ENCODE results near the gene ATG7.

The ATG7 gene

DNA sequence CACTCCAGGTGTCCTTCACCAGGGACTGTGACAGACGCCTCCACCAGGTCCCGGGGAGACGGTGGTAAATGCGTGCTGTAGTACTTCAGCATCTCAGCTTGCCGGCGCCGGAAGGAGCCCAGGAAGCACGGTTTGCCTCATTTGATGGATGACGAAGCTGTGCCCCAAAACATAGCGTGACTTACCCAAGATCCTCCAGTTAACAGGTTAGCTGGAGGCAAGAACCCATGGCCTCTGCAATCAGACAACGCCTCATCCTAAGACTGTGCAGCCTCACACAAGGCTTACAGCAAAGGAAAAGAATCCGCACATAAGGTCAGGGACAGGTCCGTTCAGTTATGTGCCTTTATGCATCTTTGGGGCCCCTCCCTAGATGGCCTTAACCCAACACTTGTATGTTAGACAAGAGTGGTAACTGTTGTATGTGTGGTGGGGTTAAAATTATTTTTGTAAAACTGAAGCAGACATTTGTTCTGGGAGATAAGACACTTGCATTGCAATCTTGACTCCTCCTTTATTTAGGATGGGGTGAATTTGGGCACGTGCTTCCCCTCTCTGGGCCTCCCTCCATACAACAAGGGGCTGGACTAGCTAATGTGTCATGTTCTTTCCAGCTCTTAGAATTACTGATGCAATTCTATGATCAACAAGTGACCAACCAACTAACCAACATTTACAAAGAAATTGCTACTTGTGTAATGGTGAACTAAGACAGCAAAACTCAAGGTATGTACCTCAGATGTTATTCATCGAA is 332.1 kb downstream of the ATG7 start:
- H3K36me3 Mint-ChIP-seq (ENCODE audit: low read depth): peaks cover 45% of the 10 kb centered on the region
- no peaks in the 10 kb centered on the region for H3K9me3 Mint-ChIP-seq
- no peak overlapping the region for H3K4me3 Mint-ChIP-seq
- peaks cover 71% of the 10 kb centered on the region for H3K4me1 Mint-ChIP-seq (ENCODE audit: low read depth)
- DNase-seq: no peak
- H3K27ac Mint-ChIP-seq: no peak overlapping the region
- H3K27me3 Mint-ChIP-seq: no peaks in the 10 kb centered on the region

DNA sequence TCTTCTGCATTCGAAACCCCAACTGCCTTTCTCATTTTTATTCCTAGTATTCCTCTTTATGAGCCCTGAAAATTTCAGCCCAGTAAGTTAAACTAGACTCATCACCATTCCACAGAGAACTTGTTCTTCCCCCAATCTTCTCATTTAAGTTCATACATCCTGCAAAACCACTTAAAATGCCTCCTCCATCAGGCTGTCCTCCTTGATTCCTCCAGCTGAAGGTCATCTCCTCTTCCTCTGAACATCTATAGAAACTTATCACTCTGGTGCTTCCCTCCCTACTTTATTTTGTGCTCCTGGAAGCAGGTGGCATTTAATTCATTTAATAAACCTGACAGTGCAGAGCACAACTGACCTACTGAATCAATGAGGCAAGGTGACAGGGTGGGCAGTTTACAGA is 333.2 kb downstream of the ATG7 start:
- Mint-ChIP-seq H3K4me3 (no peak overlapping the region), H3K27ac (no peak overlapping the region), H3K27me3 (no peaks in the 10 kb centered on the region), H3K4me1 (ENCODE audit: low read depth) (peaks cover 82% of the 10 kb centered on the region), H3K36me3 (ENCODE audit: low read depth) (peaks cover 38% of the 10 kb centered on the region), H3K9me3 (no peaks in the 10 kb centered on the region)
- DNase-seq: no peak

DNA sequence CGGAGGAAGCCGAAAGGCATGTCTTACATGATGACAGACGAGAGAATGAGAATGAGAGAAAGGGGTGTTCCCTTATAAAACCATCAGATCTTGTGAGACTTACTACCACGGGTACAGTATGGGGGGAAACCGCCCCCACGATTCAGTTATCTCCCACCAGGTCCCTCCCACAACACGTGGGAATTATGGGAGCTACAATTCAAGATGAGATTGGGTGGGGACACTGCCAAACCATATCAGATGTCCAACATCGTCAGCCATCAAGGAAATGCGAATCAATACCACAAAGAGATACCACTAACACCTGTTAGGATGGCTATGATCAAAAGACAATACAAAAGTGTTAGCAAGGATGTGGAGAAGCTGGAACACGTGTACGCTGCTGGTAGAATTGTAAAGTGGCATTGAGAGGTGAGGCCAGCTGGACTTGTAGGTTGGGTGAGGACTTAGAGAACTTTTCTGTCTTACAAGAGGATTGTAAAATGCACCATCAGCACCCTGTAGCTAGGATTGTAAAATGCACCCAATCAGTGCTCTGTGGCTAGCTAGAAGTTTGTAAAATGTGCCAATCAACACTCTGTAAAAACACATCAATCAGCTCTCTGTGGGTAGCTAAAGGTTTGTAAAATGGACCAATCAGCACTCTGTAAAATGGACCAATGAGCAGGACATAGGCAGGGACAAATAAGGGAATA is 334.0 kb downstream of the ATG7 start:
- H3K9me3 Mint-ChIP-seq: no peaks in the 10 kb centered on the region
- H3K36me3 Mint-ChIP-seq (ENCODE audit: low read depth): peaks cover 29% of the 10 kb centered on the region
- peak overlapping the region; percentile 13 for H3K27ac Mint-ChIP-seq
- H3K27me3 Mint-ChIP-seq: no peaks in the 10 kb centered on the region
- H3K4me3 Mint-ChIP-seq: no peak overlapping the region
- DNase-seq: no peak
- H3K4me1 Mint-ChIP-seq (ENCODE audit: low read depth): peaks cover 83% of the 10 kb centered on the region

DNA sequence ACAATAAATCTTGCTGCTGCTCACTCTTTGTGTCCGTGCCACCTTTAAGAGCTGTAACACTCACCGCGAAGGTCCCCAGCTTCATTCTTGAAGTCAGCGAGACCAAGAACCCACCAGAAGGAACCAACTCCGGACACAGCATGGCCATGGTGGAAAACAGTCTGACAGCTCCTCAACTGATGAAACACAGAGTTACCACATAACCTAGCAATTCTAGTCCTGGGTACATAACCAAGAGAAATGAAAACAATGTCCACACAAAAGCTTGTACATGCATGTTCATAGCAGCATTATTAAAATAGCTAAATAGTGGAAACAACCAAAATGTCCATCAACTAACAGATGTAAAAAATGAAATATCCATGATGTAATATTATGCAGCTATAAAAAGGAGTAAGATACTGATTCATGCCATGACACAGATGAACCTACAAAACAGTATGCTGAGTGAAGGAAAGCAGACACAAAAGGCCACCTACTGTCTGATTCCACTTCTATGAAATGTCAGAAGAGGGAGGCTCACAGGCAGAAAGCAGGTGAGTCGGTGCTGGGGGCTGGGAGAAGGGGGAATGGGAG is 334.8 kb downstream of the ATG7 start:
- no peak overlapping the region for H3K4me3 Mint-ChIP-seq
- H3K4me1 Mint-ChIP-seq (ENCODE audit: low read depth): peaks cover 78% of the 10 kb centered on the region

More for the DNA sequence above, 334.8 kb downstream of the ATG7 start:
- Mint-ChIP-seq H3K27me3 (no peaks in the 10 kb centered on the region), H3K9me3 (no peaks in the 10 kb centered on the region), H3K36me3 (ENCODE audit: low read depth) (peaks cover 25% of the 10 kb centered on the region), H3K27ac (no peak overlapping the region)
- DNase-seq: no peak
